Lung (tissue), 12 donors: ENCODE measurements around the gene KLHL6. TPM values are rescaled to one million over a fixed set of nuclear protein-coding genes. Genes with fewer than 3 reads are reported as not detected.

Experiments
- ATAC-seq: fragments of 200-7000 bp; cut with Tn5 transposase; one replicate; pipeline ENCODE4 v1.9.1; 2020; ENCODE audit warnings: moderate number of reproducible peaks; ENCODE audit not compliant: insufficient read depth, low FRiP score
- DNase-seq, 3 donors: peaks; one replicate each; pipeline ENCODE4 v3.0.0-alpha.2; 2013 to 2017
- H3K27ac ChIP-seq, 2 donors: one replicate each; pipeline ENCODE4 v1.5.1; 2013; ENCODE audit warnings: mild to moderate bottlenecking in 2 of 2, moderate library complexity in 2 of 2, control low read depth in 1 of 2, inconsistent platforms in 1 of 2, low read depth in 1 of 2, low read length in 1 of 2
- H3K27me3 ChIP-seq, 3 donors: one replicate each; pipeline ENCODE4 v1.5.1; 2013; ENCODE audit warnings: low read length in 2 of 3; ENCODE audit not compliant: control insufficient read depth in 3 of 3, insufficient read depth in 3 of 3
- H3K36me3 ChIP-seq, 4 donors: one replicate each; pipeline ENCODE4 v1.5.1; 2013; ENCODE audit warnings: low read length in 4 of 4, mild to moderate bottlenecking in 1 of 4, moderate library complexity in 1 of 4; ENCODE audit not compliant: control insufficient read depth in 4 of 4, insufficient read depth in 4 of 4
- H3K4me1 ChIP-seq, 5 donors: one replicate each; pipeline ENCODE4 v1.5.1; 2013; ENCODE audit warnings: low read length in 5 of 5, mild to moderate bottlenecking in 2 of 5, moderate library complexity in 1 of 5; ENCODE audit not compliant: control insufficient read depth in 5 of 5, insufficient read depth in 5 of 5
- H3K4me3 ChIP-seq: one replicate; pipeline ENCODE4 v1.5.1; 2013; ENCODE audit warnings: mild to moderate bottlenecking, control low read depth, moderate library complexity
- H3K9ac ChIP-seq, 2 donors: one replicate each; pipeline ENCODE4 v1.5.1; 2013; ENCODE audit warnings: low read length in 2 of 2, control low read depth in 1 of 2; ENCODE audit not compliant: insufficient read depth in 1 of 2
- H3K9me3 ChIP-seq, 4 donors: one replicate each; pipeline ENCODE4 v1.5.1; 2013; ENCODE audit warnings: low read length in 3 of 4, mild to moderate bottlenecking in 1 of 4, moderate library complexity in 1 of 4; ENCODE audit not compliant: control insufficient read depth in 4 of 4, insufficient read depth in 3 of 4
- CTCF ChIP-seq: IDR thresholded peaks from 2 replicates; pipeline ENCODE4 v1.5.1; 2012; ENCODE audit warnings: mild to moderate bottlenecking; ENCODE audit errors: control extremely low read depth, extremely low read depth
- WGBS, 2 donors: extraction: QIAGEN DNeasy Blood & Tissue Kit; methylation state at CpG; one replicate each; pipeline ENCODE4 v1.1.7; 2013; 5-methylcytosine and 5-hydroxymethylcytosine counted together
- polyA plus RNA-seq, 2 donors: library from polyadenylated mRNA; stranded (reverse); fragments of 200-250 nt; gene quantifications; one replicate each; pipeline ENCODE4 v1.2.1, GENCODE V29; 2013
- total RNA-seq, 2 donors: library from RNA; depleted of rRNA in 1 of 2; stranded (reverse); fragments of >200 nt in 1 of 2; gene quantifications; one replicate each; pipeline ENCODE4 v1.2.1, GENCODE V29; 2014 to 2021
- donor health status: control.
- donor health status: control.
- donor health status: Bipolar disorder and iron deficiency.
- donor health status: healthy.
- donor health status: DM: yes; HTN: yes; CAD: no.

Gene KLHL6
- total and polyA plus RNA-seq, 4 donors, result 3.4 to 18.0 (median 14.1) TPM

- Histone ChIP-seq H3K27me3 (no peaks in the 10 kb centered on the region), H3K4me1 (peaks cover 0 to 12% (median 0%) of the 10 kb centered on the region in 5 donors), H3K36me3 (no peaks in the 10 kb centered on the region), H3K9me3 (no peaks in the 10 kb centered on the region), H3K4me3 (no peak overlapping the region), H3K27ac (no peak overlapping the region), H3K9ac (no peak overlapping the region)
- DNase-seq (no peak), ATAC-seq (no peak)
- WGBS, 2 donors, result 92 to 95% methylated on average over 5 of the region's 5 CpGs
- TF ChIP-seq CTCF, result no peak
Observed at GRCh38 chr3:183556722-183557121, 1.2 kb upstream of the KLHL6 start.

- 21 to 47% methylated on average over 1 of the region's 1 CpG for WGBS, 2 donors
- H3K4me3 ChIP-seq, result no peak overlapping the region
- no peak for DNase-seq
Observed at GRCh38 chr3:183554377-183554776, 1.1 kb downstream of the KLHL6 start.

GRCh38 chr3:183553334-183554026 lies 2.0 kb downstream of the KLHL6 start:
- peak overlapping the region; percentile 13 to 46 for H3K27ac ChIP-seq
- no peaks in the 10 kb centered on the region for H3K9me3 ChIP-seq
- H3K4me3 ChIP-seq, result no peak overlapping the region
- TF ChIP-seq CTCF, result no peak
- no peak overlapping the region for H3K9ac ChIP-seq
- WGBS, 2 donors, result 39 to 52% methylated on average over 8 of the region's 8 CpGs
- ATAC-seq, result no peak
- no peak for DNase-seq
- H3K36me3 ChIP-seq, result no peaks in the 10 kb centered on the region
- peaks cover 0 to 4% (median 0%) of the 10 kb centered on the region in 3 donors for H3K27me3 ChIP-seq
- H3K4me1 ChIP-seq, result peaks cover 0 to 8% (median 0%) of the 10 kb centered on the region in 5 donors

More at GRCh38 chr3:183554377-183554776, 1.1 kb downstream of the KLHL6 start:
- Histone ChIP-seq H3K27me3 (peaks cover 0 to 4% (median 0%) of the 10 kb centered on the region in 3 donors), H3K4me1 (peaks cover 0 to 8% (median 0%) of the 10 kb centered on the region in 5 donors), H3K36me3 (no peaks in the 10 kb centered on the region), H3K9me3 (no peaks in the 10 kb centered on the region), H3K27ac (peak overlapping the region in 1 of 2 donors; percentile 46), H3K9ac (no peak overlapping the region)
- ATAC-seq, result no peak
- TF ChIP-seq CTCF, result no peak

GRCh38 chr3:183551930-183552329 lies 3.6 kb downstream of the KLHL6 start:
- Histone ChIP-seq H3K9me3 (no peaks in the 10 kb centered on the region), H3K27ac (no peak overlapping the region), H3K9ac (no peak overlapping the region), H3K36me3 (no peaks in the 10 kb centered on the region), H3K4me3 (no peak overlapping the region), H3K27me3 (peaks cover 0 to 4% (median 0%) of the 10 kb centered on the region in 3 donors), H3K4me1 (peaks cover 0 to 8% (median 0%) of the 10 kb centered on the region in 5 donors)
- DNase-seq (no peak), ATAC-seq (no peak)
- 61 to 75% methylated on average over 6 of the region's 6 CpGs for WGBS, 2 donors
- no peak for TF ChIP-seq CTCF
